GM23338 (cell line): ENCODE measurements around the gene PUDP.

Experiments used
- CREB1 ChIP-seq: fragments of 250-450 bp; sonication (Bioruptor Pico); IDR thresholded peaks from 2 replicates; pipeline ENCODE4 v1.5.0; 2020; ENCODE audit warnings: low read depth, mild to moderate bottlenecking, moderate library complexity
- CTCF ChIP-seq, 2 experiments: fragments of 200-600 bp in 1 of 2; sonication (generic) in 1 of 2; conservative IDR thresholded peaks; 2 replicates each; pipeline versions ENCODE4 v1.5.1 to v1.6.1; 2016 to 2017; ENCODE audit warnings: antibody characterized with exemption in 2 of 2, low read depth in 2 of 2, mild to moderate bottlenecking in 2 of 2, moderate library complexity in 1 of 2
- EZH2 ChIP-seq: fragments of 200-600 bp; sonication (generic); IDR thresholded peaks from one replicate; pipeline ENCODE4 v1.8.0; 2017; ENCODE audit warnings: antibody characterized with exemption, mild to moderate bottlenecking, low read depth; ENCODE audit not compliant: unreplicated experiment
- EZH2phosphoT487 ChIP-seq: fragments of 200-600 bp; sonication (generic); IDR thresholded peaks from one replicate; pipeline ENCODE4 v1.8.1; 2018; ENCODE audit warnings: antibody characterized with exemption; ENCODE audit not compliant: unreplicated experiment
- REST ChIP-seq: IDR thresholded peaks from one replicate; pipeline ENCODE4 v1.6.1; 2018; ENCODE audit warnings: antibody characterized with exemption; ENCODE audit not compliant: unreplicated experiment

GRCh38 chrX:7156879-7157278, 8.9 kb upstream of the PUDP start:
- TF ChIP-seq CREB1 (CRISPR knock-in tag) (no peak), EZH2 (no peak), CTCF (conservative IDR thresholded peaks at IDR 0.05; ENCODE audit: low read depth in 2 of 2) (no peak), REST (no peak), EZH2phosphoT487 (no peak)
